GM23338 (cell line): Measurements from ENCODE around the gene MUC5B. TPM values are rescaled to one million over a fixed set of nuclear protein-coding genes. Genes with fewer than 3 reads are reported as not detected.

Source experiments
- ATAC-seq: fragments of 200-7000 bp; cut with Tn5 transposase; 3 replicates; pipeline ENCODE4 v1.9.1; 2020
- DNase-seq: peaks from one replicate; pipeline ENCODE4 v3.0.0-alpha.2; 2015; ENCODE audit warnings: low spot score
- H2AFZ ChIP-seq: fragments of 200-600 bp; sonication (generic); 2 replicates; pipeline ENCODE4 v1.8.0; 2016; ENCODE audit warnings: antibody characterized with exemption, mild to moderate bottlenecking, moderate library complexity
- H3F3A ChIP-seq: fragments of 200-600 bp; sonication (generic); replicated peaks from 2 replicates; pipeline ENCODE4 v1.8.0; 2017; ENCODE audit warnings: antibody characterized with exemption, mixed run types, low read depth
- H3K27ac ChIP-seq: fragments of 200-600 bp; sonication (generic); 2 replicates; pipeline ENCODE4 v1.6.1; 2016; ENCODE audit warnings: low read depth
- H3K27me3 ChIP-seq: fragments of 200-600 bp; sonication (generic); 2 replicates; pipeline ENCODE4 v1.8.0; 2016; ENCODE audit warnings: mild to moderate bottlenecking, mixed run types, moderate library complexity; ENCODE audit not compliant: insufficient read depth
- H3K36me3 ChIP-seq: fragments of 200-600 bp; sonication (generic); 2 replicates; pipeline ENCODE4 v1.8.0; 2016; ENCODE audit warnings: mild to moderate bottlenecking; ENCODE audit not compliant: insufficient read depth
- H3K4me1 ChIP-seq: fragments of 200-600 bp; sonication (generic); 2 replicates; pipeline ENCODE4 v1.8.0; 2016; ENCODE audit warnings: mild to moderate bottlenecking, moderate library complexity; ENCODE audit not compliant: insufficient read depth
- H3K4me2 ChIP-seq: fragments of 200-600 bp; sonication (generic); 2 replicates; pipeline ENCODE4 v1.7.1; 2017; ENCODE audit warnings: mixed run types
- H3K4me3 ChIP-seq: fragments of 200-600 bp; sonication (generic); 2 replicates; pipeline ENCODE4 v1.6.1; 2016; ENCODE audit warnings: mixed run types
- H3K79me2 ChIP-seq: fragments of 200-600 bp; sonication (generic); replicated peaks from 2 replicates; pipeline ENCODE4 v1.8.0; 2017; ENCODE audit warnings: mild to moderate bottlenecking; ENCODE audit not compliant: insufficient read depth
- H3K9me2 ChIP-seq: fragments of 200-600 bp; sonication (generic); 2 replicates; pipeline ENCODE4 v1.8.0; 2017; ENCODE audit not compliant: insufficient read depth
- H4K20me1 ChIP-seq: fragments of 200-600 bp; sonication (generic); replicated peaks from 2 replicates; pipeline ENCODE4 v1.8.0; 2017; ENCODE audit warnings: mild to moderate bottlenecking; ENCODE audit not compliant: insufficient read depth
- H3K27ac Mint-ChIP-seq: 2 replicates; pipeline ENCODE4 v1.8.0; 2020; ENCODE audit warnings: inconsistent platforms, mild to moderate bottlenecking, moderate library complexity, mixed read lengths
- H3K27me3 Mint-ChIP-seq: 3 replicates; pipeline ENCODE4 v1.8.0; 2022; ENCODE audit warnings: low read depth, mild to moderate bottlenecking, moderate library complexity, mixed read lengths, inconsistent platforms; ENCODE audit not compliant: insufficient read depth, poor library complexity
- H3K36me3 Mint-ChIP-seq: 3 replicates; pipeline ENCODE4 v1.8.0; 2021; ENCODE audit warnings: low read depth, mild to moderate bottlenecking, inconsistent platforms, moderate library complexity, mixed read lengths
- H3K4me1 Mint-ChIP-seq: 3 replicates; pipeline ENCODE4 v1.8.0; 2020; ENCODE audit warnings: mild to moderate bottlenecking, inconsistent platforms, mixed read lengths
- H3K4me3 Mint-ChIP-seq: 3 replicates; pipeline ENCODE4 v1.8.0; 2021; ENCODE audit warnings: moderate library complexity, mild to moderate bottlenecking, inconsistent platforms, mixed read lengths
- H3K9me3 Mint-ChIP-seq: 3 replicates; pipeline ENCODE4 v1.8.0; 2020; ENCODE audit warnings: moderate library complexity, mild to moderate bottlenecking, inconsistent platforms, mixed read lengths
- CTCF ChIP-seq, 2 experiments: fragments of 200-600 bp in 1 of 2; sonication (generic) in 1 of 2; conservative IDR thresholded peaks; 2 replicates each; pipeline versions ENCODE4 v1.5.1 to v1.6.1; 2016 to 2017; ENCODE audit warnings: antibody characterized with exemption in 2 of 2, low read depth in 2 of 2, mild to moderate bottlenecking in 2 of 2, moderate library complexity in 1 of 2
- ETS1 ChIP-seq: IDR thresholded peaks from 2 replicates; pipeline ENCODE4 v1.6.1; 2016; ENCODE audit warnings: antibody characterized with exemption
- EZH2 ChIP-seq: fragments of 200-600 bp; sonication (generic); IDR thresholded peaks from one replicate; pipeline ENCODE4 v1.8.0; 2017; ENCODE audit warnings: antibody characterized with exemption, mild to moderate bottlenecking, low read depth; ENCODE audit not compliant: unreplicated experiment
- EZH2phosphoT487 ChIP-seq: fragments of 200-600 bp; sonication (generic); IDR thresholded peaks from one replicate; pipeline ENCODE4 v1.8.1; 2018; ENCODE audit warnings: antibody characterized with exemption; ENCODE audit not compliant: unreplicated experiment
- JUNB ChIP-seq: IDR thresholded peaks from one replicate; pipeline ENCODE4 v1.6.1; 2016; ENCODE audit warnings: antibody characterized with exemption; ENCODE audit not compliant: unreplicated experiment
- NANOG ChIP-seq: IDR thresholded peaks from 2 replicates; pipeline ENCODE4 v1.6.1; 2016; ENCODE audit warnings: antibody characterized with exemption, borderline replicate concordance
- POLR2AphosphoS5 ChIP-seq: IDR thresholded peaks from 2 replicates; pipeline ENCODE4 v1.6.1; 2016; ENCODE audit warnings: antibody characterized with exemption, low read depth
- STAT1 ChIP-seq: IDR thresholded peaks from one replicate; pipeline ENCODE4 v1.6.1; 2016; ENCODE audit warnings: antibody characterized with exemption; ENCODE audit not compliant: unreplicated experiment
- ZNF114 ChIP-seq: fragments of 250-450 bp; sonication (Bioruptor Pico); IDR thresholded peaks from 2 replicates; pipeline ENCODE4 v1.5.0; 2020; ENCODE audit warnings: mild to moderate bottlenecking, moderate library complexity
- ZNF462 ChIP-seq: fragments of 250-450 bp; sonication (Bioruptor Pico); IDR thresholded peaks from 2 replicates; pipeline ENCODE4 v1.5.0; 2020; ENCODE audit warnings: mild to moderate bottlenecking, moderate library complexity
- polyA plus RNA-seq: library from polyadenylated mRNA; unstranded; fragments of >200 nt; fragmentation: Nextera tagmentation; extraction: Ambion mirVana; gene quantifications from 2 replicates; pipeline ENCODE4 v1.2.1, GENCODE V29; 2016
- total RNA-seq: library from RNA; depleted of rRNA; stranded (reverse); fragments of >200 nt; shearing (Covaris generic); gene quantifications from 2 replicates; pipeline ENCODE4 v1.2.3, GENCODE V29; 2014

MUC5B gene
- total and polyA plus RNA-seq, 2 experiments from 2014 or later, result 0.18 to 0.90 TPM

GRCh38 chr11:1230456-1231395, 7.9 kb downstream of the MUC5B start:
- Histone ChIP-seq H4K20me1 (no peaks in the 10 kb centered on the region), H3K27ac (no peak overlapping the region), H3K36me3 (no peaks in the 10 kb centered on the region), H3K79me2 (no peaks in the 10 kb centered on the region), H2AFZ (no peak overlapping the region), H3K4me2 (no peak overlapping the region), H3K27me3 (no peaks in the 10 kb centered on the region), H3K9me2 (no peaks in the 10 kb centered on the region), H3K4me3 (no peak overlapping the region), H3K4me1 (no peaks in the 10 kb centered on the region), H3F3A (no peaks in the 10 kb centered on the region)
- Mint-ChIP-seq H3K4me1 (no peaks in the 10 kb centered on the region; the same call in 2 of the 3 replicates), H3K27me3 (no peaks in the 10 kb centered on the region), H3K36me3 (no peaks in the 10 kb centered on the region), H3K9me3 (no peaks in the 10 kb centered on the region), H3K27ac (no peak overlapping the region), H3K4me3 (no peak overlapping the region)
- DNase-seq (no peak), ATAC-seq (peak; percentile 5; the same call in 1 of the 3 replicates)
- TF ChIP-seq JUNB (no peak), NANOG (no peak), ZNF462 (no peak), EZH2 (no peak), EZH2phosphoT487 (no peak), ETS1 (no peak), CTCF (conservative IDR thresholded peaks at IDR 0.05; ENCODE audit: low read depth in 2 of 2) (no peak), STAT1 (no peak), POLR2AphosphoS5 (no peak), ZNF114 (CRISPR knock-in tag) (no peak)
